ENCODE data around the gene SLC13A5.

The SLC13A5 gene

GRCh38 chr17:6636105-6636504 is 77.1 kb downstream of the SLC13A5 start:
- peaks cover 9% of the 10 kb centered on the region for H3K4me1 ChIP-seq (ENCODE audit: control insufficient read depth, low read length)
- peaks cover 32% of the 10 kb centered on the region for H3K79me2 ChIP-seq (ENCODE audit: control insufficient read depth, low read length)
- 0 out of 2 replicates have a peak, but pooled peaks cover 3% of the 10 kb centered on the region for H4K20me1 ChIP-seq (ENCODE audit: control insufficient read depth, insufficient read depth, low read depth, low read length)
- H3K27me3 ChIP-seq (ENCODE audit: control insufficient read depth, low read length): no peaks in the 10 kb centered on the region
- peaks cover 38% of the 10 kb centered on the region for H3K36me3 ChIP-seq (ENCODE audit: control insufficient read depth, low read length)
- H3K4me2 ChIP-seq (ENCODE audit: low read length): no peak overlapping the region
- no peaks in the 10 kb centered on the region for H3F3A ChIP-seq (ENCODE audit: control insufficient read depth, insufficient read depth)
- TF ChIP-seq EZH2phosphoT487 (IDR thresholded peaks at IDR 0.05; ENCODE audit: borderline replicate concordance, low read length) (no peak), CTCF (IDR thresholded peaks at IDR 0.05; ENCODE audit: low read depth, low read length, poor library complexity, severe bottlenecking) (no peak)
- no peaks in the 10 kb centered on the region for H3K9me2 ChIP-seq (replicated peaks; ENCODE audit: control insufficient read depth, low read length)
- no peak overlapping the region for H3K27ac ChIP-seq (ENCODE audit: low read depth, low read length)
- no peaks in the 10 kb centered on the region for H3K9me3 ChIP-seq (ENCODE audit: control insufficient read depth, insufficient read depth, low read length)
- H3K4me3 ChIP-seq (ENCODE audit: low read length): no peak overlapping the region
